Caco-2 (cell line): ENCODE measurements around the gene MEGF11. TPM values are rescaled to one million over a fixed set of nuclear protein-coding genes. Genes with fewer than 3 reads are reported as not detected.
A peak's percentile ranks its signal among the peaks of the same experiment; 100 is the strongest.

Source experiments
- BruUV-seq: library from RNA; stranded (reverse); fragments of 400-500 nt; replicated peaks from 2 replicates; lab custom pipeline; 2021; lab: Mats Ljungman, UMichigan
- CTCF ChIA-PET: fragments of 300-600 bp; sonication (Branson Sonifier 250); formaldehyde crosslinking; loops from one replicate; lab custom pipeline; 2022; ENCODE audit warnings: antibody characterized with exemption; lab: Charles Lee
- POLR2A ChIA-PET: fragments of 300-600 bp; sonication (Branson Sonifier 250); formaldehyde crosslinking; loops from one replicate; lab custom pipeline; 2022; ENCODE audit warnings: antibody characterized with exemption; lab: Charles Lee
- DNase-seq, 2 experiments: peaks; one replicate each; pipeline versions ENCODE4 v3.0.0 to v3.0.0-alpha.2; 2020 to 2022
- H3K27me3 ChIP-seq: replicated peaks from 2 replicates; pipeline ENCODE4 v1.6.0; 2011; ENCODE audit warnings: low read length; ENCODE audit not compliant: control insufficient read depth, insufficient read depth
- H3K36me3 ChIP-seq: 2 replicates; pipeline ENCODE4 v1.5.1; 2011; ENCODE audit warnings: low read length; ENCODE audit not compliant: control insufficient read depth, insufficient read depth
- H3K4me1 ChIP-seq: fragments of 250-450 bp; sonication (Bioruptor Pico); 2 replicates; pipeline ENCODE4 v1.5.1; 2020; ENCODE audit warnings: mild to moderate bottlenecking
- H3K4me3 ChIP-seq: 2 replicates; pipeline ENCODE4 v1.5.1; 2011; ENCODE audit warnings: low read depth, mild to moderate bottlenecking, control low read depth, low read length
- H3K9me3 ChIP-seq: fragments of 250-450 bp; sonication (Bioruptor Pico); 2 replicates; pipeline ENCODE4 v1.5.1; 2020; ENCODE audit warnings: mild to moderate bottlenecking, moderate library complexity
- H3K27ac Mint-ChIP-seq: one replicate; pipeline ENCODE4 v1.8.0; 2022; ENCODE audit warnings: mixed read lengths; ENCODE audit not compliant: unreplicated experiment
- H3K27me3 Mint-ChIP-seq: one replicate; pipeline ENCODE4 v1.8.0; 2022; ENCODE audit warnings: mixed read lengths; ENCODE audit not compliant: insufficient read depth, unreplicated experiment
- H3K36me3 Mint-ChIP-seq: one replicate; pipeline ENCODE4 v1.8.0; 2022; ENCODE audit warnings: mild to moderate bottlenecking, mixed read lengths; ENCODE audit not compliant: insufficient read depth, unreplicated experiment
- H3K4me1 Mint-ChIP-seq: one replicate; pipeline ENCODE4 v1.8.0; 2022; ENCODE audit warnings: low read depth, mixed read lengths; ENCODE audit not compliant: unreplicated experiment
- H3K4me3 Mint-ChIP-seq: one replicate; pipeline ENCODE4 v1.8.0; 2022; ENCODE audit warnings: mild to moderate bottlenecking, moderate library complexity, mixed read lengths; ENCODE audit not compliant: unreplicated experiment
- H3K9me3 Mint-ChIP-seq: one replicate; pipeline ENCODE4 v1.8.0; 2022; ENCODE audit warnings: mixed read lengths; ENCODE audit not compliant: unreplicated experiment
- CTCF ChIP-seq, 2 experiments: fragments of 200-600 bp in 1 of 2; IDR thresholded peaks; 1 replicate in 1 of 2; 2 replicates in 1 of 2; pipeline versions ENCODE4 v1.5.1 to v1.8.0; 2011 to 2022; ENCODE audit warnings: antibody characterized with exemption in 1 of 2, control low read depth in 1 of 2, inconsistent platforms in 1 of 2, low read depth in 1 of 2, low read length in 1 of 2, mild to moderate bottlenecking in 1 of 2, moderate library complexity in 1 of 2; ENCODE audit not compliant: insufficient read depth in 1 of 2, severe bottlenecking in 1 of 2, unreplicated experiment in 1 of 2
- intact Hi-C: fragments of 100-400 bp; cut with micrococcal nuclease; formaldehyde crosslinking; loops from one replicate; pipeline ENCODE4 v1.10.0; 2022; ENCODE audit not compliant: unreplicated experiment
- total RNA-seq: library from RNA; stranded (reverse); gene quantifications from 2 replicates; pipeline ENCODE4 v1.2.3, GENCODE V29; 2022

The MEGF11 gene
- total RNA-seq, 1 experiment from 2014 or later: 0.66 TPM

GRCh38 chr15:65971741-65971995, 281.9 kb downstream of the MEGF11 start:
- Histone ChIP-seq H3K27me3 (no peaks in the 10 kb centered on the region), H3K4me3 (no peak overlapping the region), H3K4me1 (no peaks in the 10 kb centered on the region), H3K9me3 (no peaks in the 10 kb centered on the region), H3K36me3 (no peaks in the 10 kb centered on the region)
- no peak overlapping the region for H3K4me3 Mint-ChIP-seq
- H3K4me1 Mint-ChIP-seq: peaks cover 6% of the 10 kb centered on the region
- H3K9me3 Mint-ChIP-seq: peaks cover 10% of the 10 kb centered on the region
- peaks cover 9% of the 10 kb centered on the region for H3K27me3 Mint-ChIP-seq
- H3K36me3 Mint-ChIP-seq: peaks cover 6% of the 10 kb centered on the region
- peak overlapping the region; percentile 69 for H3K27ac Mint-ChIP-seq
- no TSS peak for BruUV-seq
- TF ChIP-seq CTCF (IDR thresholded peaks at IDR 0.05; ENCODE audit: insufficient read depth in 1 of 2, low read depth in 1 of 2, low read length in 1 of 2, severe bottlenecking in 1 of 2, unreplicated experiment in 1 of 2): no peak
- no peak for DNase-seq
- intact Hi-C loops: no loop called here
- ChIA-PET CTCF (no interaction called here), POLR2A (no interaction called here)

DNA sequence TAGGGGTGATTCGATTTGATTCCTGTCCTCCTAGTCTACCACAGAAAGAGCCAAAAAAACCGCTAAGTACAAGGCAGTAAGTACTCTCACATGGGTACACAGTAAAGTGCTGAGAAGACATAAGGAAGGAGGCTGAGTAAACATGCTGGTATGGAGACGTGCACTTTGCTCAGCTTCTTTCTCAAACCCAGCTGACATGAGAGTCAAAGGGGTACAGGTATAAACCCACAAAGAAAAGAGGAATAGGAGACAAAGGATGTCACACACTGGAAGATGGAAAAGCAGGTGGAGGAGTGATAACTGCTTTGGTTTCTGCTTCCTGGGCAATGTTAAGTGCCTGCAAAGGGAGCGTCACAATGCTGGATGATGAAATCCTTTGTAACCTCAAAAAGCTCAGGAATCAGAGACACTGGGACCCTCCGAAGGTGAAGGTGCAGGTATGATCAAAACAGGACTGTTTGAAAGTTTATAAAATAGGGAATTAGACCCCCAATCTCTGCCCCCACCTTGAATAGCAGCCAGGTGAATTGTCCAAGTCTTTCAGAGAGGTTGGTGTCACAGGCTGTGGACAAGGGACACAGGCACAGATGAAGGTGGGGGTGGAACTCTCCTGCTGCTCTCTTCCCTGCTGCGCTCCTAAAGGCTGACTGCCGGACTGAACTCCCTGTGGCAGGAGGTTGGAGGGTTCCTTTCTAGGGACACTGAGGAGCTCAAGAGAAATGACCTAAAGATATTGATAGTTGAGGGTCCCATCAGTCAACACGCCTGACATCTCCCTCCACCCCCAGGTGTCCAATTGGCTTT, 282.4 kb downstream of the MEGF11 start:
- Mint-ChIP-seq H3K36me3 (peaks cover 6% of the 10 kb centered on the region), H3K4me3 (peak overlapping the region; percentile 37), H3K27ac (peak overlapping the region; percentile 69), H3K4me1 (peaks cover 6% of the 10 kb centered on the region), H3K9me3 (peaks cover 10% of the 10 kb centered on the region), H3K27me3 (peaks cover 9% of the 10 kb centered on the region)
- BruUV-seq: TSS peak; percentile 94
- ChIA-PET CTCF (no interaction called here), POLR2A (interaction anchor here (0.6 kb wide), 1 partner anchor 666 kb away, joined by 3 read pairs; the partner anchor contains the start of gene RNU5B-1)
- H3K36me3 ChIP-seq: no peaks in the 10 kb centered on the region
- no peaks in the 10 kb centered on the region; the same call in 1 of the 2 replicates for H3K27me3 ChIP-seq
- no peaks in the 10 kb centered on the region for H3K4me1 ChIP-seq
- H3K4me3 ChIP-seq: no peak overlapping the region
- intact Hi-C loops: no loop called here
- TF ChIP-seq CTCF (IDR thresholded peaks at IDR 0.05; ENCODE audit: insufficient read depth in 1 of 2, low read depth in 1 of 2, low read length in 1 of 2, severe bottlenecking in 1 of 2, unreplicated experiment in 1 of 2): no peak
- DNase-seq: peak in 1 of 2 experiments; percentile 43
- no peaks in the 10 kb centered on the region for H3K9me3 ChIP-seq

DNA sequence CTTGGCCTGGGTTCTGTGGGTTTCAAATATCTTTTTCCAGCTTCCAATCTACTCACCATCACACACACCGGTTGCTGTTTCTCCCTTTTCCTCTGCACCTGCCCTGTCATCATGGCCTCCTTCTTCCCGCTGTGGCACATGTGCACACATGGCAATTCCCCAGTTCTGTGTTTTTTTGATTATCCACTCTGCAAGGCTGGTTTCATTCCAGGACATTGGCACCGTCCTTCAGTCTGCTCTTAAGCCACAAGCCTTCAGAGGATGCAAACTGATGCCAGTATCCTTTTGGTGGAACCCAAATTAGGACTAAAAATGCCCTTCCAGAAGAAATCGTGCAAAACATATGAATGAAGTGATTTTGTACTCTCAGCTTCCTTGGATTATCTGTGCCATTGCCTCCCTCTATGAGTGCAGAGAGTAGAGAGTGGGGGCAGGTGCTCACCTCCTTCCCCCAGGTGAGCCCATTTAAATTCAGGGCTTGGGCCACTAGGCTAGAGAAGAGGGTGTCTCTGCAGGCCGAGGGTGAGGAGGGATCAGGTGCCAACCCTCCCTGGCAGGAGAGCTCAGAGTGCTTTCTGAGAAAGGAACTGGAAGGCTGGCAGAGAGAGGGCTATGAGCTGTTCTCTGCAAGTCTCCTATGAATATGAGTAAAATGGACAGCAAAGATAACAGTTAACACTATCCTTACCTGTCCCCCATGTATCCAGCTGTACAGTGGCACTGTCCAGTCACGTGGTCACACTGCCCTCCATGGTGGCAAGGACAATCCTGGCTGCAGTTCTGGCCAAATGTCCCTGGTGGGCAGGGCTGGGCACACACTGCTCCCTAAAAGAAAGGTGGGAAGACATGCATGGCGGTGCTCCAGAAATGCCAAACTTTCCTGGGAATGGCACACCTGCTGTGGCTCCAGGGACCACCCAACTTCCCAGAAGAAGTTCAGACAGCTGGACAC, 283.4 kb downstream of the MEGF11 start:
- Mint-ChIP-seq H3K4me1 (peaks cover 6% of the 10 kb centered on the region), H3K9me3 (peaks cover 10% of the 10 kb centered on the region), H3K27me3 (peaks cover 9% of the 10 kb centered on the region), H3K4me3 (no peak overlapping the region), H3K27ac (no peak overlapping the region), H3K36me3 (peaks cover 6% of the 10 kb centered on the region)
- intact Hi-C loops: no loop called here
- POLR2A ChIA-PET: interaction anchor here (0.6 kb wide), 1 partner anchor 665 kb away, joined by 3 read pairs; the partner anchor contains the start of gene RNU5B-1
- no peak for TF ChIP-seq CTCF (IDR thresholded peaks at IDR 0.05; ENCODE audit: insufficient read depth in 1 of 2, low read depth in 1 of 2, low read length in 1 of 2, severe bottlenecking in 1 of 2, unreplicated experiment in 1 of 2)
- no peak overlapping the region for H3K4me3 ChIP-seq
- H3K36me3 ChIP-seq: no peaks in the 10 kb centered on the region
- no peaks in the 10 kb centered on the region for H3K4me1 ChIP-seq
- no TSS peak for BruUV-seq
- H3K27me3 ChIP-seq: no peaks in the 10 kb centered on the region; the same call in 1 of the 2 replicates
- DNase-seq: no peak
- no peaks in the 10 kb centered on the region for H3K9me3 ChIP-seq
- CTCF ChIA-PET: no interaction called here
